Measurements from ENCODE around the gene PARVB. TPM values are rescaled to one million over a fixed set of nuclear protein-coding genes. Genes with fewer than 3 reads are reported as not detected.

Gene PARVB
- total and polyA plus RNA-seq, 10 of the 15 experiments (the other 5 are each of a cell fraction or from before 2014, with no cell fraction given), result 5.2 to 264 (median 76.0) TPM

DNA sequence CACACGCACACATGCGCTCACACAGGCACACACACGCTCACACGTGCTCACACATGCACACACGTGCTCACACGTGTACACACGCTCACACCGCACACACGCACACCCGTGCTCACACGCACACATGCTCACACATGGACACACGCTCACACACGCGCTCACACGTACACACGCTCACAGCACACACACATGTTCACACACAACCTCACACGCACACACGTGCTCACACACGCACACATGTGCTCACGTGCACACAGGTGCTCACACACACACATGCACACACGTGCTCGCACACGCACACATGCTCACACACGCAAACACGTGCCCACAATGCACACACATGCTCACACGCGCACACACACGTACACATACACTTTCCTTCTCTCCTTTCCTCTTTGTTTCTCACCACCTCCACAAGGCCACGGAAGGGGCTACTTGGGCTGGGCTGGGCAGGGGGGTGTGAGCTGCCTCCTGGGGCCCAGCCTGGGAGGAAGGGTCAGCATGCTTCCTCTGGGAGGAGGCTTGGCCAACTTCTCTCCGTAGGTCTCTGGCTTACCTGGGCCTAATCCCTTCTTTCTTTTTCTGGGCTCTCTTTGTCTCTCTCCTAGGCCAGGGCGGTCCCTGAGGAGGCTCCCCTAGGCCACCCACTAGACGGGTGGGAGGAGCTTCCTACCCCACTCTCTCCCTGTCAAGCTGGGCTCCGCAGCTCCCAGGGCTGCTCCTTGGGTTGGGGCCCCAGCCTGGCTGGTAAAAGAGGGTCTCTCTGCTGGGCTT, 122.2 kb downstream of the PARVB start:
- intact Hi-C loops (cut with micrococcal nuclease; ENCODE audit: unreplicated experiment) (no loop called here), in situ Hi-C loops (cut with MboI) (no loop called here)
- BruUV-seq (replicated peaks), result no TSS peak
- ATAC-seq, result no peak
- ChIA-PET RAD21 (ENCODE audit: unreplicated experiment) (no interaction called here), SMC1A (ENCODE audit: uncharacterized antibody, unreplicated experiment) (no interaction called here), CTCF (no interaction called here), POLR2A (no interaction called here)
- Histone ChIP-seq H4K20me1 (ENCODE audit: control insufficient read depth, insufficient read depth) (no peaks in the 10 kb centered on the region), H3K27ac (ENCODE audit: control insufficient read depth, insufficient read depth) (no peak overlapping the region), H3K9ac (ENCODE audit: control insufficient read depth, insufficient read depth, low read length) (no peak overlapping the region), H2AFZ (ENCODE audit: control insufficient read depth, low read depth, low read length) (no peak overlapping the region), H3K4me2 (ENCODE audit: control insufficient read depth, insufficient read depth) (no peak overlapping the region), H3K36me3 (ENCODE audit: control insufficient read depth in 2 of 2, insufficient read depth in 2 of 2, low read length in 1 of 2) (peaks cover 2 to 5% of the 10 kb centered on the region in 2 experiments; a peak in 3 of 4 replicates), H3K79me2 (ENCODE audit: control insufficient read depth, insufficient read depth, low read length) (no peaks in the 10 kb centered on the region), H3K4me1 (ENCODE audit: control insufficient read depth, insufficient read depth, low read length) (no peaks in the 10 kb centered on the region), H3K27me3 (replicated peaks in 1 of 2; ENCODE audit: control insufficient read depth in 2 of 2, insufficient read depth in 2 of 2, low read length in 1 of 2) (no peaks in the 10 kb centered on the region), H3K4me3 (no peak overlapping the region), H3K9me3 (replicated peaks; ENCODE audit: control insufficient read depth, insufficient read depth, low read length) (no peaks in the 10 kb centered on the region)
- no peak for FAIRE-seq
- no peak for DNase-seq (ENCODE audit: low read depth, low spot score)
- no peak for TF ChIP-seq EZH2 (IDR thresholded peaks at IDR 0.05; ENCODE audit: borderline replicate concordance, control insufficient read depth, low read depth, low read length)
- TF ChIP-seq BCL3 (IDR thresholded peaks at IDR 0.05; ENCODE audit: borderline replicate concordance, insufficient read depth, low read depth, low read length, poor library complexity, severe bottlenecking), result peak; percentile 98
- TF ChIP-seq POLR2A (IDR thresholded peaks at IDR 0.05; ENCODE audit: low read depth, low read length), result peak; percentile 75
- TF ChIP-seq TCF3 (IDR thresholded peaks at IDR 0.05; ENCODE audit: borderline replicate concordance, insufficient read depth, low read depth, low read length), result peak; percentile 91; the same call in 1 of the 2 replicates
- TF ChIP-seq NFIC (IDR thresholded peaks at IDR 0.05; ENCODE audit: low read depth, low read length), result 0 out of 2 replicates have a peak, but pooled peaks have one; percentile 31
- TF ChIP-seq USF2 (IDR thresholded peaks at IDR 0.05; ENCODE audit: borderline replicate concordance, low read depth, low read length), result no peak
- TF ChIP-seq, protein P1, sequence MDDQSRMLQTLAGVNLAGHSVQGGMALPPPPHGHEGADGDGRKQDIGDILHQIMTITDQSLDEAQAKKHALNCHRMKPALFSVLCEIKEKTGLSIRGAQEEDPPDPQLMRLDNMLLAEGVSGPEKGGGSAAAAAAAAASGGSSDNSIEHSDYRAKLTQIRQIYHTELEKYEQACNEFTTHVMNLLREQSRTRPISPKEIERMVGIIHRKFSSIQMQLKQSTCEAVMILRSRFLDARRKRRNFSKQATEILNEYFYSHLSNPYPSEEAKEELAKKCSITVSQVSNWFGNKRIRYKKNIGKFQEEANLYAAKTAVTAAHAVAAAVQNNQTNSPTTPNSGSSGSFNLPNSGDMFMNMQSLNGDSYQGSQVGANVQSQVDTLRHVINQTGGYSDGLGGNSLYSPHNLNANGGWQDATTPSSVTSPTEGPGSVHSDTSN (IDR thresholded peaks at IDR 0.05; ENCODE audit: insufficient replicate concordance, low read depth, low read length), result peak; percentile 56
- TF ChIP-seq POLR2AphosphoS5 (IDR thresholded peaks at IDR 0.05; ENCODE audit: low read length), result peak; percentile 69
- 96% methylated on average over 31 of the region's 33 CpGs for WGBS (ENCODE audit: insufficient coverage, insufficient replicate concordance, low lambda C conversion rate, missing lambda C conversion rate)

Data from GM12878 (cell line).